Ishikawa (cell line): ENCODE data around the gene SCARF2.

Source experiments
- CEBPB ChIP-seq: IDR thresholded peaks from 2 replicates; pipeline ENCODE4 v1.6.1; 2012
- EP300 ChIP-seq: IDR thresholded peaks from 2 replicates; pipeline ENCODE4 v1.6.1; 2012; ENCODE audit warnings: borderline replicate concordance
- RAD21 ChIP-seq: IDR thresholded peaks from 2 replicates; pipeline ENCODE4 v1.6.1; 2012; ENCODE audit warnings: low read depth
- TCF12 ChIP-seq: IDR thresholded peaks from 2 replicates; pipeline ENCODE4 v1.6.1; 2012; ENCODE audit warnings: low read depth
- YY1 ChIP-seq: IDR thresholded peaks from 2 replicates; pipeline ENCODE4 v1.6.1; 2012; ENCODE audit warnings: low read depth
- TF ChIP-seq, protein P1 (sequence below): IDR thresholded peaks from 2 replicates; pipeline ENCODE4 v1.6.1; 2012; ENCODE audit warnings: low read depth, mild to moderate bottlenecking

DNA sequence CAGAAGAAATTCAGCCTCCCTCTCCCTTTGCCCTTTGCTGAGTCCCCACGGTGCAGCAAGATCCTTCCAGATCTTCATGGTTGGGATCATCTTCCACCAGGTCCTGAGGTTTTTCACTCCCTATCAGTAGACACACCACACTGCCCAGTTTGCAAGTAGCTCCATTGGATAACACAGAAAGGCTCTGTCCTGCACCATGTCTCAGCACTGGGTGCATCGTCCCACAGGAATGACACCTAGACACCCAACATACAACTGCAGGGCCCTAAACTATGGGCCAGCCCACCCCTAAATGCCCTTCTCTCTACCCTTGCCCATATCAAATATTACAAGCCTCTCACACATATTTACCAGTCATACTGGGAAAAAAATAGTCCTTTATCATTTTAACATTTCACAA is 48.6 kb upstream of the SCARF2 start:
- TF ChIP-seq TCF12, result no peak
- no peak for TF ChIP-seq RAD21
- TF ChIP-seq EP300, result no peak
- no peak for TF ChIP-seq YY1
- no peak for TF ChIP-seq CEBPB
- TF ChIP-seq, protein P1, sequence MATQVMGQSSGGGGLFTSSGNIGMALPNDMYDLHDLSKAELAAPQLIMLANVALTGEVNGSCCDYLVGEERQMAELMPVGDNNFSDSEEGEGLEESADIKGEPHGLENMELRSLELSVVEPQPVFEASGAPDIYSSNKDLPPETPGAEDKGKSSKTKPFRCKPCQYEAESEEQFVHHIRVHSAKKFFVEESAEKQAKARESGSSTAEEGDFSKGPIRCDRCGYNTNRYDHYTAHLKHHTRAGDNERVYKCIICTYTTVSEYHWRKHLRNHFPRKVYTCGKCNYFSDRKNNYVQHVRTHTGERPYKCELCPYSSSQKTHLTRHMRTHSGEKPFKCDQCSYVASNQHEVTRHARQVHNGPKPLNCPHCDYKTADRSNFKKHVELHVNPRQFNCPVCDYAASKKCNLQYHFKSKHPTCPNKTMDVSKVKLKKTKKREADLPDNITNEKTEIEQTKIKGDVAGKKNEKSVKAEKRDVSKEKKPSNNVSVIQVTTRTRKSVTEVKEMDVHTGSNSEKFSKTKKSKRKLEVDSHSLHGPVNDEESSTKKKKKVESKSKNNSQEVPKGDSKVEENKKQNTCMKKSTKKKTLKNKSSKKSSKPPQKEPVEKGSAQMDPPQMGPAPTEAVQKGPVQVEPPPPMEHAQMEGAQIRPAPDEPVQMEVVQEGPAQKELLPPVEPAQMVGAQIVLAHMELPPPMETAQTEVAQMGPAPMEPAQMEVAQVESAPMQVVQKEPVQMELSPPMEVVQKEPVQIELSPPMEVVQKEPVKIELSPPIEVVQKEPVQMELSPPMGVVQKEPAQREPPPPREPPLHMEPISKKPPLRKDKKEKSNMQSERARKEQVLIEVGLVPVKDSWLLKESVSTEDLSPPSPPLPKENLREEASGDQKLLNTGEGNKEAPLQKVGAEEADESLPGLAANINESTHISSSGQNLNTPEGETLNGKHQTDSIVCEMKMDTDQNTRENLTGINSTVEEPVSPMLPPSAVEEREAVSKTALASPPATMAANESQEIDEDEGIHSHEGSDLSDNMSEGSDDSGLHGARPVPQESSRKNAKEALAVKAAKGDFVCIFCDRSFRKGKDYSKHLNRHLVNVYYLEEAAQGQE, result no peak
